K562 (cell line): ENCODE results near the gene PAM. TPM values are rescaled to one million over a fixed set of nuclear protein-coding genes. Genes with fewer than 3 reads are reported as not detected.
A peak's percentile ranks its signal among the peaks of the same experiment; 100 is the strongest.

ENCODE experiments used
- ATAC-seq: fragments of 200-7000 bp; cut with Tn5 transposase; 3 replicates; pipeline ENCODE4 v1.9.1; 2020; ENCODE audit warnings: moderate library complexity
- BruUV-seq: library from RNA; stranded (reverse); fragments of 400-500 nt; replicated peaks from 2 replicates; lab custom pipeline; 2021; lab: Mats Ljungman, UMichigan
- CTCF ChIA-PET: fragments of 300-600 bp; formaldehyde crosslinking; extraction: SDS; loops from one replicate; lab custom pipeline; 2021; ENCODE audit warnings: low intra/inter-chr PET ratio; lab: Yijun Ruan, JAX
- POLR2A ChIA-PET: fragments of 300-600, 350-650 bp; sonication (Branson Sonifier 250); formaldehyde crosslinking; extraction: SDS; loops from one replicate; lab custom pipeline; 2021; ENCODE audit warnings: antibody characterized with exemption, inconsistent platforms; lab: Yijun Ruan, JAX
- DNase-seq, 4 experiments: peaks; one replicate each; pipeline versions ENCODE4 v3.0.0 to v3.0.0-alpha.2; 2011 to 2018; ENCODE audit warnings: low spot score in 3 of 4, mixed read lengths in 3 of 4; ENCODE audit errors: extremely low read depth in 1 of 4
- FAIRE-seq: peaks from 2 replicates; lab custom pipeline; 2011; peaks lifted over from hg19 to GRCh38; lab: Jason Lieb, UNC
- H2AFZ ChIP-seq: 2 replicates; pipeline ENCODE4 v1.6.0; 2011; ENCODE audit warnings: low read depth, low read length, control low read depth, inconsistent platforms
- H3K27ac ChIP-seq: fragments of 200-600 bp; 3 replicates; pipeline ENCODE4 v1.8.0; 2011; ENCODE audit warnings: low read depth, mild to moderate bottlenecking, control low read depth, inconsistent platforms, low read length, moderate library complexity, mixed read lengths; ENCODE audit errors: extremely low read depth
- H3K27me3 ChIP-seq, 2 experiments: fragments of 300-600 bp in 1 of 2; 2 replicates in 1 of 2; 3 replicates in 1 of 2; pipeline versions ENCODE4 v1.6.0 to v1.8.0; 2011; ENCODE audit warnings: inconsistent platforms in 2 of 2, low read length in 2 of 2, mild to moderate bottlenecking in 1 of 2, mixed read lengths in 1 of 2, moderate library complexity in 1 of 2; ENCODE audit not compliant: control insufficient read depth in 2 of 2, insufficient read depth in 2 of 2
- H3K36me3 ChIP-seq: fragments of 300-600 bp; 3 replicates; pipeline ENCODE4 v1.8.0; 2011; ENCODE audit warnings: mild to moderate bottlenecking, low read length, inconsistent platforms; ENCODE audit not compliant: control insufficient read depth, insufficient read depth
- H3K4me1 ChIP-seq, 2 experiments: fragments of 200-600 bp in 1 of 2; replicated peaks in 1 of 2; 2 replicates in 1 of 2; 3 replicates in 1 of 2; pipeline versions ENCODE4 v1.5.1 to v1.8.0; 2011; ENCODE audit warnings: inconsistent platforms in 2 of 2, low read length in 2 of 2, mild to moderate bottlenecking in 1 of 2, mixed read lengths in 1 of 2, moderate library complexity in 1 of 2; ENCODE audit not compliant: control insufficient read depth in 2 of 2, insufficient read depth in 2 of 2
- H3K4me2 ChIP-seq: 2 replicates; pipeline ENCODE4 v1.6.1; 2011; ENCODE audit warnings: low read length, control low read depth, inconsistent platforms, mixed read lengths; ENCODE audit not compliant: insufficient read depth
- H3K4me3 ChIP-seq: fragments of 200-600 bp; sonication (generic), shearing (Covaris generic); 2 replicates; pipeline ENCODE4 v1.5.1; 2016; ENCODE audit warnings: control low read depth, inconsistent platforms
- H3K79me2 ChIP-seq: fragments of 200-600 bp; 3 replicates; pipeline ENCODE4 v1.8.0; 2011; ENCODE audit warnings: low read length, inconsistent platforms; ENCODE audit not compliant: control insufficient read depth, insufficient read depth
- H3K9ac ChIP-seq, 2 experiments: 2 replicates each; pipeline versions ENCODE4 v1.6.0 to v1.6.1; 2011; ENCODE audit warnings: low read depth in 2 of 2, low read length in 2 of 2, control low read depth in 1 of 2, inconsistent platforms in 1 of 2, mild to moderate bottlenecking in 1 of 2, mixed read lengths in 1 of 2; ENCODE audit not compliant: insufficient read depth in 1 of 2
- H3K9me1 ChIP-seq: one replicate; pipeline ENCODE4 v1.6.0; 2011; ENCODE audit warnings: inconsistent platforms, mild to moderate bottlenecking, low read length, moderate library complexity; ENCODE audit not compliant: control insufficient read depth, insufficient read depth
- H3K9me3 ChIP-seq: replicated peaks from 2 replicates; pipeline ENCODE4 v1.5.1; 2011; ENCODE audit warnings: low read depth, low read length, inconsistent platforms; ENCODE audit not compliant: control insufficient read depth, insufficient read depth
- H4K20me1 ChIP-seq: replicated peaks from 2 replicates; pipeline ENCODE4 v1.6.1; 2011; ENCODE audit warnings: low read length, inconsistent platforms, mixed read lengths; ENCODE audit not compliant: control insufficient read depth, insufficient read depth
- GABPA ChIP-seq: fragments of 200-800 bp; sonication (Bioruptor generic); conservative IDR thresholded peaks from 2 replicates; pipeline ENCODE4 v1.6.1; 2016; ENCODE audit warnings: low read depth, missing genetic modification characterization, missing compliant biosample characterization
- HDGF ChIP-seq: fragments of 450-650 bp; IDR thresholded peaks from 2 replicates; pipeline ENCODE4 v1.6.1; 2016
- HNRNPH1 ChIP-seq: fragments of 200-400 bp; formaldehyde crosslinking; optimal IDR thresholded peaks from 2 replicates; pipeline ENCODE3; 2017; ENCODE audit warnings: low read depth, mild to moderate bottlenecking, low read length, moderate library complexity
- LEF1 ChIP-seq: fragments of 450-650 bp; IDR thresholded peaks from 2 replicates; pipeline ENCODE4 v1.6.1; 2016; ENCODE audit warnings: mild to moderate bottlenecking
- NFIC ChIP-seq: fragments of 450-650 bp; IDR thresholded peaks from 2 replicates; pipeline ENCODE4 v1.6.1; 2017; ENCODE audit warnings: mild to moderate bottlenecking, inconsistent platforms
- NFIX ChIP-seq: fragments of 250-450 bp; sonication (Bioruptor Pico); IDR thresholded peaks from 2 replicates; pipeline ENCODE4 v1.4.0; 2020; ENCODE audit warnings: low read depth, mild to moderate bottlenecking, moderate library complexity
- PHTF2 ChIP-seq: fragments of 250-450 bp; sonication (Bioruptor Pico); IDR thresholded peaks from 2 replicates; pipeline ENCODE4 v1.5.0; 2021; ENCODE audit warnings: mild to moderate bottlenecking
- POLR2B ChIP-seq: fragments of 450-650 bp; IDR thresholded peaks from 2 replicates; pipeline ENCODE4 v1.6.1; 2018; ENCODE audit warnings: low read depth; ENCODE audit not compliant: partially characterized antibody
- RHOXF2B ChIP-seq: fragments of 250-450 bp; sonication (Bioruptor Pico); conservative IDR thresholded peaks from 2 replicates; pipeline ENCODE4 v1.5.1; 2021
- SIN3B ChIP-seq: fragments of 450-650 bp; IDR thresholded peaks from 2 replicates; pipeline ENCODE4 v1.6.1; 2017; ENCODE audit warnings: low read depth, mild to moderate bottlenecking, moderate library complexity
- ZNF395 ChIP-seq: fragments of 200-800 bp; sonication (Bioruptor generic); IDR thresholded peaks from 2 replicates; pipeline ENCODE4 v1.6.1; 2017; ENCODE audit warnings: missing genetic modification characterization, missing compliant biosample characterization
- ZNF586 ChIP-seq: fragments of 450-650 bp; formaldehyde crosslinking; conservative IDR thresholded peaks from 2 replicates; pipeline ENCODE4 v1.4.0; 2020; ENCODE audit warnings: mild to moderate bottlenecking, moderate library complexity
- ZNF609 ChIP-seq: sonication (generic); formaldehyde crosslinking; IDR thresholded peaks from 2 replicates; pipeline ENCODE4 v1.8.1; 2023; ENCODE audit warnings: missing genetic modification reagents, mild to moderate bottlenecking, borderline replicate concordance
- ZNF766 ChIP-seq: fragments of 200-800 bp; sonication (Bioruptor generic); conservative IDR thresholded peaks from 2 replicates; pipeline ENCODE4 v1.6.1; 2016; ENCODE audit warnings: missing genetic modification characterization, missing compliant biosample characterization
- WGBS: fragments of 100-300 bp; shearing (Covaris generic); methylation state at CpG from one replicate; pipeline ENCODE4 v1.1.6; 2016; ENCODE audit warnings: low coverage, mixed read lengths; ENCODE audit not compliant: insufficient coverage; ENCODE audit errors: missing lambda C conversion rate; 5-methylcytosine and 5-hydroxymethylcytosine counted together
- in situ Hi-C: fragments of 300-500 bp; cut with MboI; formaldehyde crosslinking; loops from 4 replicates; pipeline ENCODE4 v1.15.0; 2018; ENCODE audit warnings: inconsistent platforms, mixed read lengths
- intact Hi-C: fragments of 100-400 bp; cut with micrococcal nuclease; formaldehyde crosslinking; loops from 2 replicates; pipeline ENCODE4 v1.14.2; 2022
- polyA plus RNA-seq, 8 experiments: library from polyadenylated mRNA; depleted of rRNA in 4 of 8; stranded (reverse) in 5 of 8; unstranded in 3 of 8; fragments of >200 nt; fragmentation: Nextera tagmentation in 2 of 8; fragmentation: Illumina TruSeq in 1 of 8; extraction: Ambion mirVana in 2 of 8; extraction: Trizol in 1 of 8; gene quantifications; 2 replicates each; pipeline versions ENCODE4 v1.2.1 to v1.2.3, GENCODE V29; 2011 to 2014; ENCODE audit warnings: inconsistent platforms in 1 of 8, missing spikeins in 1 of 8
- total RNA-seq, 7 experiments: library from RNA; depleted of rRNA in 6 of 7; stranded (reverse); fragments of >200 nt in 6 of 7; fragmentation: Illumina TruSeq in 2 of 7; extraction: Trizol in 2 of 7; gene quantifications; 2 replicates each; pipeline versions ENCODE4 v1.2.1 to v1.2.3, GENCODE V29; 2011 to 2021; ENCODE audit warnings: low replicate concordance in 1 of 7

PAM gene
- total and polyA plus RNA-seq, 9 of the 15 experiments (the other 6 are each of a cell fraction or from before 2014, with no cell fraction given), result 0.39 to 3.1 (median 0.77) TPM

DNA sequence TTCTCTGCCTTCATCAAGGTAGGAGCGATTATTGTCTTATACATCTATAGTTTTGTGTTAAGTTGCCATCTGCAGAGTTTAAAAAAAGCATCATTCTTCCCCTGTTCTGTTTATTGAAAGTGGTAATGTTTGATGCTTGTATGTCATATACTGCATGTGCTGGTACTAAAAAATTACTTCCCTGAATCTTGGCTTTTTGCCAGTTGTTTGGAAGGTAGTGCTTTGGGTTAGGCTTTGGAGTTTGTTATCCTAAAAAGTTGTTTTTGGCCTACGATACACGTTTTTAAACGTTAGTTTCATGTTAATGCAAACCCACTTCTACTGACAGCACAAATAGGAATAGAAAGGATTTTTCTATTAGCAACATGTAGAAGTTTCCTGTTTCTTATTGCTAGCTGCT is 206.6 kb downstream of the PAM start:
- no peak overlapping the region for H3K4me3 ChIP-seq
- H3K9ac ChIP-seq, result no peak overlapping the region
- no peaks in the 10 kb centered on the region for H3K4me1 ChIP-seq
- in situ Hi-C loops, result no loop called here
- no peaks in the 10 kb centered on the region for H3K27me3 ChIP-seq
- no peaks in the 10 kb centered on the region for H3K79me2 ChIP-seq
- TF ChIP-seq ZNF609 (CRISPR knock-in tag), result no peak
- no peak for TF ChIP-seq HDGF
- no peak for TF ChIP-seq HNRNPH1
- no peak for TF ChIP-seq ZNF586 (CRISPR knock-in tag)
- no peak for TF ChIP-seq LEF1
- no peak for TF ChIP-seq RHOXF2B
- TF ChIP-seq NFIC, result peak; percentile 83
- no peak for TF ChIP-seq SIN3B
- no peak for TF ChIP-seq GABPA (tag)
- no peak for TF ChIP-seq POLR2B
- TF ChIP-seq ZNF395, result no peak
- TF ChIP-seq PHTF2 (CRISPR knock-in tag), result no peak
- TF ChIP-seq NFIX (CRISPR knock-in tag), result peak; percentile 68
- TF ChIP-seq ZNF766 (CRISPR knock-in tag), result no peak
- TF ChIP-seq, all 486 proteins: peak for 2
- no peak overlapping the region for H3K4me2 ChIP-seq
- no peak for FAIRE-seq
- H3K9me3 ChIP-seq, result no peaks in the 10 kb centered on the region
- ChIA-PET CTCF (no interaction called here), POLR2A (no interaction called here)
- no peak for ATAC-seq
- H3K36me3 ChIP-seq, result no peaks in the 10 kb centered on the region
- no peak overlapping the region for H3K27ac ChIP-seq
- H4K20me1 ChIP-seq, result no peaks in the 10 kb centered on the region
- no peak for DNase-seq
- BruUV-seq, result no TSS peak
- WGBS, result 1% methylated on average over 4 of the region's 4 CpGs
- intact Hi-C loops, result no loop called here
- no peaks in the 10 kb centered on the region for H3K9me1 ChIP-seq
- no peak overlapping the region for H2AFZ ChIP-seq
